VCaP (cell line): ENCODE results near the gene ACOT8.

Experiments
- H3K27ac ChIP-seq: fragments of 450-650 bp; 2 replicates; pipeline ENCODE4 v1.5.1; 2017
- TF ChIP-seq, protein P1 (sequence below): fragments of 450-650 bp; conservative IDR thresholded peaks from 2 replicates; pipeline ENCODE4 v1.5.1; 2017; ENCODE audit warnings: mild to moderate bottlenecking, moderate library complexity

The ACOT8 gene

DNA sequence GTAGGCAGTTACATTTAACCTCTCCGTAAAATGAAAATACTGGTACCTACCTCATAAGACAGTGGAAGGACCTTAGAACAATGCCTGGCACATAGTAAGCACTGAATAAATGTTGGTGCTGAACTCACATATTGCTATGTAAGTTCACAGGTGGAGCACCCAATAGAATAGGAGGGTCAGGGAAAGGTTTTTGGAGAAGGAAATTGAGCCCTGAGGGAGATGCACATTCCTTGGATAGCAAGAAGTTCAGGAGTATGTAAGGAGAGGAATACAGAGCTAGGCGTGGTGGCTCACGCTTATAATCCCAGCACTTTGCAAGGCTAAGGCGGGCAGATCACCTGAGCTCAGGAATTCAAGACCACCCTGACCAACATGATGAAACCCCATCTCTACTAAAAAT is 37.7 kb downstream of the ACOT8 start:
- no peak overlapping the region for H3K27ac ChIP-seq
- TF ChIP-seq, protein P1, sequence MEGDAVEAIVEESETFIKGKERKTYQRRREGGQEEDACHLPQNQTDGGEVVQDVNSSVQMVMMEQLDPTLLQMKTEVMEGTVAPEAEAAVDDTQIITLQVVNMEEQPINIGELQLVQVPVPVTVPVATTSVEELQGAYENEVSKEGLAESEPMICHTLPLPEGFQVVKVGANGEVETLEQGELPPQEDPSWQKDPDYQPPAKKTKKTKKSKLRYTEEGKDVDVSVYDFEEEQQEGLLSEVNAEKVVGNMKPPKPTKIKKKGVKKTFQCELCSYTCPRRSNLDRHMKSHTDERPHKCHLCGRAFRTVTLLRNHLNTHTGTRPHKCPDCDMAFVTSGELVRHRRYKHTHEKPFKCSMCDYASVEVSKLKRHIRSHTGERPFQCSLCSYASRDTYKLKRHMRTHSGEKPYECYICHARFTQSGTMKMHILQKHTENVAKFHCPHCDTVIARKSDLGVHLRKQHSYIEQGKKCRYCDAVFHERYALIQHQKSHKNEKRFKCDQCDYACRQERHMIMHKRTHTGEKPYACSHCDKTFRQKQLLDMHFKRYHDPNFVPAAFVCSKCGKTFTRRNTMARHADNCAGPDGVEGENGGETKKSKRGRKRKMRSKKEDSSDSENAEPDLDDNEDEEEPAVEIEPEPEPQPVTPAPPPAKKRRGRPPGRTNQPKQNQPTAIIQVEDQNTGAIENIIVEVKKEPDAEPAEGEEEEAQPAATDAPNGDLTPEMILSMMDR, result no peak

- H3K27ac ChIP-seq, result no peak overlapping the region
- TF ChIP-seq, protein P1, result no peak
Observed at GRCh38 chr20:45818239-45818638, 39.0 kb downstream of the ACOT8 start.

- TF ChIP-seq, protein P1, result no peak
- no peak overlapping the region for H3K27ac ChIP-seq
Observed at GRCh38 chr20:45817376-45818194, 39.6 kb downstream of the ACOT8 start.

- TF ChIP-seq, protein P1, result no peak
- no peak overlapping the region for H3K27ac ChIP-seq
Observed at GRCh38 chr20:45816951-45817350, 40.2 kb downstream of the ACOT8 start.

GRCh38 chr20:45814314-45814713 is 42.9 kb downstream of the ACOT8 start:
- TF ChIP-seq, protein P1, result no peak
- no peak overlapping the region; the same call in 1 of the 2 replicates for H3K27ac ChIP-seq

DNA sequence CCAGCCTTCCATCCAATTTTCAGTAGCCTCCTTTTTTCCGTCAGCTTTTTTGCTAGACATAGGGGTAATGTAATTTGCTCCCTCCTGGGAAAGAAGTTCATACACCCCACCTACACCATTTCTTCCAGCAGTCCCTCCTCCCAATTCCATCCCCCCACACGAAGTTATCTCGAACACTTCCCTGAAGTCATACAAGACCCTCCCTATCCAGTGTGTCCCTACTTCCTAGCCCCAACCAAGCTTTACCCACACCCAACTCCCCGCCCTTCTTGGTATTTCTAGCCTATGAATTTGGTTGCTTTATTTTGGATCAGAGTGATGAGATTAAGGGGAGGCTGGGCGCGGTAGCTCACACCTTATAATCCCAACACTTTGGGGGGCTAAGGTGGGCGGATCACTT is 43.7 kb downstream of the ACOT8 start:
- peak overlapping the region; percentile 76; the same call in 1 of the 2 replicates for H3K27ac ChIP-seq
- TF ChIP-seq, protein P1, result no peak

GRCh38 chr20:45813006-45813340 is 44.2 kb downstream of the ACOT8 start:
- TF ChIP-seq, protein P1, result no peak
- H3K27ac ChIP-seq, result peak overlapping the region; percentile 76; the same call in 1 of the 2 replicates
